Prostate gland (tissue), 2 donors: Measurements from ENCODE around the gene CORO2B.

Experiments used
- CTCF ChIP-seq, 4 experiments: fragments of 200-600 bp in 2 of 4; fragments of 450-650 bp in 2 of 4; sonication (generic) in 2 of 4; IDR thresholded peaks; 1 replicate in 3 of 4; 2 replicates in 1 of 4; pipeline ENCODE4 v1.5.1; 2016 to 2019; ENCODE audit warnings: antibody characterized with exemption in 4 of 4, mild to moderate bottlenecking in 2 of 4, moderate library complexity in 2 of 4
- POLR2A ChIP-seq: fragments of 450-650 bp; IDR thresholded peaks from one replicate; pipeline ENCODE4 v1.6.1; 2016; ENCODE audit warnings: antibody characterized with exemption, mild to moderate bottlenecking
- POLR2AphosphoS5 ChIP-seq: sonication (generic); formaldehyde crosslinking; IDR thresholded peaks from one replicate; pipeline ENCODE4 v1.6.1; 2017; ENCODE audit warnings: antibody characterized with exemption

- TF ChIP-seq CTCF (IDR thresholded peaks at IDR 0.05), result no peak
- no peak for TF ChIP-seq POLR2A
- no peak for TF ChIP-seq POLR2AphosphoS5
These were observed 52.8 kb downstream of the CORO2B start for GRCh38 chr15:68631601-68632051.
